Gastroesophageal sphincter (tissue), 3 donors: ENCODE measurements around the gene HSPA14.

Source experiments
- CTCF ChIP-seq, 4 experiments: fragments of 200-600 bp in 2 of 4; fragments of 450-650 bp in 2 of 4; sonication (generic) in 1 of 4; IDR thresholded peaks; one replicate each; pipeline ENCODE4 v1.5.1; 2017 to 2019; ENCODE audit warnings: antibody characterized with exemption in 4 of 4, mild to moderate bottlenecking in 2 of 4, moderate library complexity in 2 of 4
- POLR2A ChIP-seq, 2 donors: fragments of 450-650 bp; IDR thresholded peaks; one replicate each; pipeline ENCODE4 v1.6.1; 2017; ENCODE audit warnings: antibody characterized with exemption in 2 of 2, mild to moderate bottlenecking in 2 of 2, moderate library complexity in 1 of 2
- POLR2AphosphoS5 ChIP-seq: sonication (generic); formaldehyde crosslinking; IDR thresholded peaks from one replicate; pipeline ENCODE4 v1.6.1; 2017; ENCODE audit warnings: antibody characterized with exemption

GRCh38 chr10:14838582-14839304 lies 637 bp downstream of the HSPA14 start:
- TF ChIP-seq CTCF (IDR thresholded peaks at IDR 0.05) = no peak
- no peak for TF ChIP-seq POLR2AphosphoS5
- TF ChIP-seq POLR2A (IDR thresholded peaks at IDR 0.05) = no peak
